Endothelial cell of umbilical vein (primary cell): ENCODE measurements around the gene KRT86. TPM values are rescaled to one million over a fixed set of nuclear protein-coding genes. Genes with fewer than 3 reads are reported as not detected.

Experiments
- BruUV-seq: library from RNA; stranded (reverse); fragments of 400-500 nt; replicated peaks from 2 replicates; lab custom pipeline; 2021; lab: Mats Ljungman, UMichigan
- CTCF ChIA-PET: fragments of 300-600, 350-600 bp; sonication (Branson Sonifier 250); formaldehyde crosslinking; loops from one replicate; lab custom pipeline; 2021; ENCODE audit warnings: antibody characterized with exemption, inconsistent platforms; lab: Charles Lee
- POLR2A ChIA-PET: fragments of 300-600, 350-600 bp; sonication (Branson Sonifier 250); formaldehyde crosslinking; loops from one replicate; lab custom pipeline; 2021; ENCODE audit warnings: antibody characterized with exemption, inconsistent platforms; lab: Charles Lee
- DNase-seq: peaks from one replicate; pipeline ENCODE4 v3.0.0-alpha.2; 2011; ENCODE audit warnings: low read depth, low spot score
- FAIRE-seq: peaks from 2 replicates; lab custom pipeline; 2011; peaks lifted over from hg19 to GRCh38; lab: Jason Lieb, UNC
- H2AFZ ChIP-seq: 2 replicates; pipeline ENCODE4 v1.6.0; 2012; ENCODE audit warnings: low read depth, low read length, control low read depth, inconsistent platforms
- H3K27ac ChIP-seq: 2 replicates; pipeline ENCODE4 v1.5.1; 2011; ENCODE audit warnings: low read depth, mild to moderate bottlenecking, control low read depth, low read length, moderate library complexity; ENCODE audit not compliant: insufficient read depth
- H3K27me3 ChIP-seq, 2 experiments: 2 replicates each; pipeline versions ENCODE4 v1.6.0 to v1.6.1; 2011; ENCODE audit warnings: low read length in 2 of 2, mixed read lengths in 1 of 2; ENCODE audit not compliant: control insufficient read depth in 2 of 2, insufficient read depth in 2 of 2
- H3K36me3 ChIP-seq, 2 experiments: 2 replicates in 1 of 2; 3 replicates in 1 of 2; pipeline ENCODE4 v1.5.1; 2011; ENCODE audit warnings: low read length in 2 of 2, mild to moderate bottlenecking in 1 of 2, moderate library complexity in 1 of 2; ENCODE audit not compliant: control insufficient read depth in 2 of 2, insufficient read depth in 2 of 2; ENCODE audit errors: extremely low read depth in 1 of 2
- H3K4me1 ChIP-seq: 3 replicates; pipeline ENCODE4 v1.5.1; 2011; ENCODE audit warnings: mild to moderate bottlenecking, low read length; ENCODE audit not compliant: control insufficient read depth, insufficient read depth; ENCODE audit errors: extremely low read depth
- H3K4me2 ChIP-seq: 2 replicates; pipeline ENCODE4 v1.6.1; 2011; ENCODE audit warnings: low read length, control low read depth, mixed read lengths; ENCODE audit not compliant: insufficient read depth
- H3K4me3 ChIP-seq, 3 experiments: fragments of 200-600 bp in 1 of 3; sonication (generic), shearing (Covaris generic) in 1 of 3; replicated peaks in 1 of 3; 2 replicates each; pipeline ENCODE4 v1.5.1; 2011 to 2016; ENCODE audit warnings: control low read depth in 3 of 3, low read length in 3 of 3, mild to moderate bottlenecking in 2 of 3, inconsistent platforms in 1 of 3, low read depth in 1 of 3, moderate library complexity in 1 of 3; ENCODE audit not compliant: insufficient read depth in 1 of 3
- H3K79me2 ChIP-seq: 2 replicates; pipeline ENCODE4 v1.6.0; 2012; ENCODE audit warnings: low read length, inconsistent platforms; ENCODE audit not compliant: control insufficient read depth, insufficient read depth
- H3K9ac ChIP-seq: replicated peaks from 2 replicates; pipeline ENCODE3; 2011; ENCODE audit warnings: low read length, control low read depth; ENCODE audit not compliant: insufficient read depth; ENCODE audit errors: extremely low read depth
- H3K9me1 ChIP-seq: replicated peaks from 3 replicates; pipeline ENCODE4 v1.6.0; 2011; ENCODE audit warnings: mild to moderate bottlenecking, low read length; ENCODE audit not compliant: control insufficient read depth, insufficient read depth; ENCODE audit errors: extremely low read depth
- H3K9me3 ChIP-seq: replicated peaks from 2 replicates; pipeline ENCODE4 v1.5.1; 2012; ENCODE audit warnings: low read length, inconsistent platforms; ENCODE audit not compliant: control insufficient read depth, insufficient read depth
- H4K20me1 ChIP-seq: replicated peaks from 2 replicates; pipeline ENCODE3; 2011; ENCODE audit warnings: mild to moderate bottlenecking, low read length; ENCODE audit not compliant: control insufficient read depth, insufficient read depth; ENCODE audit errors: extremely low read depth
- CTCF ChIP-seq, 2 donors: IDR thresholded peaks; 1 replicate in 1 of 2; 2 replicates in 1 of 2; pipeline ENCODE4 v1.5.1; 2011; ENCODE audit warnings: low read length in 2 of 2, mild to moderate bottlenecking in 2 of 2, moderate library complexity in 2 of 2, control low read depth in 1 of 2, inconsistent platforms in 1 of 2, low read depth in 1 of 2; ENCODE audit not compliant: insufficient read depth in 1 of 2; ENCODE audit errors: extremely low read depth in 1 of 2
- EZH2 ChIP-seq: IDR thresholded peaks from 2 replicates; pipeline ENCODE4 v1.6.1; 2012; ENCODE audit warnings: borderline replicate concordance, low read depth, mild to moderate bottlenecking, moderate library complexity, low read length, inconsistent platforms; ENCODE audit not compliant: severe bottlenecking
- FOS ChIP-seq: IDR thresholded peaks from 2 replicates; pipeline ENCODE4 v1.6.1; 2011; ENCODE audit warnings: mild to moderate bottlenecking, low read length, moderate library complexity, borderline replicate concordance; ENCODE audit not compliant: insufficient read depth
- GATA2 ChIP-seq: IDR thresholded peaks from 2 replicates; pipeline ENCODE4 v1.7.0; 2011; ENCODE audit warnings: low read depth, mild to moderate bottlenecking, moderate library complexity, mixed read lengths, low read length; ENCODE audit not compliant: insufficient read length, insufficient read depth
- JUN ChIP-seq: IDR thresholded peaks from 2 replicates; pipeline ENCODE4 v1.6.1; 2011; ENCODE audit warnings: borderline replicate concordance, low read depth; ENCODE audit not compliant: insufficient read length, insufficient read depth
- MYC ChIP-seq: IDR thresholded peaks from one replicate; pipeline ENCODE4 v1.6.1; 2011; ENCODE audit warnings: mild to moderate bottlenecking, low read depth, low read length
- POLR2A ChIP-seq: IDR thresholded peaks from 2 replicates; pipeline ENCODE4 v1.6.1; 2012; ENCODE audit warnings: low read depth, mild to moderate bottlenecking, control low read depth, low read length
- POLR2AphosphoS5 ChIP-seq: IDR thresholded peaks from 2 replicates; pipeline ENCODE4 v1.6.1; 2012; ENCODE audit warnings: low read depth, mild to moderate bottlenecking, control low read depth, low read length, moderate library complexity; ENCODE audit not compliant: insufficient read depth
- dilution Hi-C: fragments of 300-500 bp; cut with MboI; formaldehyde crosslinking; loops from one replicate; pipeline ENCODE4 v1.15.0; 2019; ENCODE audit warnings: low sequenced_read_pairs; ENCODE audit not compliant: extremely low pct_ligation_motif_present
- intact Hi-C: fragments of 100-400 bp; cut with micrococcal nuclease; formaldehyde crosslinking; loops from one replicate; pipeline ENCODE4 v1.10.0; 2022
- polyA plus RNA-seq, 4 experiments: library from polyadenylated mRNA; depleted of rRNA in 3 of 4; stranded (reverse) in 3 of 4; unstranded in 1 of 4; fragments of >200 nt; gene quantifications; 2 replicates each; pipeline versions ENCODE4 v1.2.1 to v1.2.3, GENCODE V29; 2011 to 2012; ENCODE audit warnings: missing spikeins in 1 of 4
- total RNA-seq: library from RNA; stranded (reverse); gene quantifications from 2 replicates; pipeline ENCODE4 v1.2.3, GENCODE V29; 2021
- TF ChIP-seq, protein P1 (sequence below): IDR thresholded peaks from 2 replicates; pipeline ENCODE4 v1.6.1; 2011; ENCODE audit not compliant: insufficient read depth, insufficient read length

Gene KRT86
- total and polyA plus RNA-seq, 2 donors (not counting 3 experiments of a cell fraction or from before 2014, with no cell fraction given): not detected

DNA sequence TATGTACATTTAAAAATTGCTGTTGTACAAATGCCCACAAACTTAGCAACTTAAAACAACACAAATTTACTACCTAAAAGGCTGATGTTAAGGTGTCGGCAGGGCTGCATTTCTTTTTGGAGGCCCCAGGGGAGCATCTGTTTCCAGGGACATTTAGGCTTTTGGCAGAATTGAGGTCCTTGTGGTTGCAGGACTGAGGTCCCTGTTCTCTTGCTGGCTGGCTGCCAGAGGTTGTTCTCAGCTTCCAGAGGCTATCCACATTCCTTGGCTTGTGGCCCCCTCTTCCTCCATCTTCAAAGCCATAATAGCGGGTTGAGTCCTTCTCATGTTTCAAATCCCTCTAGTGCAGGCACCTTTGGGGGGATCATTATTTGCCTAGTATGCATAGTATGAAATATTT lies 69.1 kb downstream of the KRT86 start:
- Histone ChIP-seq H3K27ac (no peak overlapping the region), H3K36me3 (no peaks in the 10 kb centered on the region), H3K9me3 (no peaks in the 10 kb centered on the region), H3K4me3 (no peak overlapping the region), H3K4me2 (no peak overlapping the region), H3K27me3 (peaks cover 5 to 13% of the 10 kb centered on the region in 2 experiments), H3K79me2 (no peaks in the 10 kb centered on the region), H4K20me1 (no peaks in the 10 kb centered on the region), H2AFZ (no peak overlapping the region), H3K9ac (no peak overlapping the region), H3K4me1 (no peaks in the 10 kb centered on the region), H3K9me1 (no peaks in the 10 kb centered on the region)
- ChIA-PET CTCF (interaction anchor here (0.8 kb wide), 1 partner anchor 19 kb away, joined by 3 read pairs; no protein-coding TSS in a partner anchor), POLR2A (no interaction called here)
- DNase-seq (no peak), FAIRE-seq (no peak)
- dilution Hi-C loops: no loop called here
- no TSS peak for BruUV-seq
- TF ChIP-seq, protein P1, sequence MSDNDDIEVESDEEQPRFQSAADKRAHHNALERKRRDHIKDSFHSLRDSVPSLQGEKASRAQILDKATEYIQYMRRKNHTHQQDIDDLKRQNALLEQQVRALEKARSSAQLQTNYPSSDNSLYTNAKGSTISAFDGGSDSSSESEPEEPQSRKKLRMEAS: no peak
- TF ChIP-seq CTCF (IDR thresholded peaks at IDR 0.05; ENCODE audit: extremely low read depth in 1 of 2, insufficient read depth in 1 of 2, low read depth in 1 of 2, low read length in 2 of 2) (no peak), MYC (no peak), POLR2A (no peak), GATA2 (no peak), EZH2 (no peak), POLR2AphosphoS5 (no peak), JUN (no peak), FOS (no peak)
- intact Hi-C loops: no loop called here
